ENCODE data around the gene SIPA1L3.

SIPA1L3 gene

DNA sequence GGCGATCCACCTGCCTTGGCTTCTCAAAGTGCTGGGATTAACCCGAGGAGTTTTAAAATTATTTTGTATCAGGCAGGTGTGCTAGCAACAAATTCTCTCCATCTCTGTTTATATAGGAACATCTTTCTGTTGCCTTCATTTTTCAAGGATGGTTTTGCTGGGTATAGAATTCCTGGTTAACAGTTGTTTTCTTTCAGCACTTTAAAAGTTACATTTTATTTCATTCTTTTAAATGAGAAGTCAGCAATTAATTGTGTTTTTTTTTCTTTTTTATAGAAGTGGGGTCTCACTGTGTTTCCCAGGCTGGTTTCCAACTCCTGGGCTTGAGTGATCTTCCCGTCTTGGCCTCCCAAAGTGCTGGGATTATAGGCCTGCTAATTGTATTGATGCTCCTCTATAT lies 273.1 kb downstream of the SIPA1L3 start:
- TF ChIP-seq FOXM1 (IDR thresholded peaks at IDR 0.05; ENCODE audit: borderline replicate concordance, low read depth), result no peak
- no peak for TF ChIP-seq TAF1 (IDR thresholded peaks at IDR 0.05; ENCODE audit: low read depth)
- TF ChIP-seq RAD21 (IDR thresholded peaks at IDR 0.05; ENCODE audit: low read depth), result no peak
- TF ChIP-seq TCF12 (IDR thresholded peaks at IDR 0.05; ENCODE audit: low read depth), result no peak
- no peak for TF ChIP-seq YY1 (IDR thresholded peaks at IDR 0.05; ENCODE audit: low read depth)
- TF ChIP-seq CEBPB (IDR thresholded peaks at IDR 0.05), result no peak
- no peak for TF ChIP-seq ZBTB7A (IDR thresholded peaks at IDR 0.05; ENCODE audit: low read depth)
- TF ChIP-seq NFIC (IDR thresholded peaks at IDR 0.05), result no peak
- TF ChIP-seq USF1 (IDR thresholded peaks at IDR 0.05), result no peak
- TF ChIP-seq, protein P1, sequence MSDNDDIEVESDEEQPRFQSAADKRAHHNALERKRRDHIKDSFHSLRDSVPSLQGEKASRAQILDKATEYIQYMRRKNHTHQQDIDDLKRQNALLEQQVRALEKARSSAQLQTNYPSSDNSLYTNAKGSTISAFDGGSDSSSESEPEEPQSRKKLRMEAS (IDR thresholded peaks at IDR 0.05), result no peak
- TF ChIP-seq TEAD4 (IDR thresholded peaks at IDR 0.05), result no peak
- no peak for TF ChIP-seq REST (IDR thresholded peaks at IDR 0.05; ENCODE audit: low read depth)
- TF ChIP-seq EGR1 (IDR thresholded peaks at IDR 0.05), result no peak
- TF ChIP-seq CREB1 (IDR thresholded peaks at IDR 0.05; ENCODE audit: low read depth), result no peak
- no peak for TF ChIP-seq EP300 (IDR thresholded peaks at IDR 0.05; ENCODE audit: borderline replicate concordance)

DNA sequence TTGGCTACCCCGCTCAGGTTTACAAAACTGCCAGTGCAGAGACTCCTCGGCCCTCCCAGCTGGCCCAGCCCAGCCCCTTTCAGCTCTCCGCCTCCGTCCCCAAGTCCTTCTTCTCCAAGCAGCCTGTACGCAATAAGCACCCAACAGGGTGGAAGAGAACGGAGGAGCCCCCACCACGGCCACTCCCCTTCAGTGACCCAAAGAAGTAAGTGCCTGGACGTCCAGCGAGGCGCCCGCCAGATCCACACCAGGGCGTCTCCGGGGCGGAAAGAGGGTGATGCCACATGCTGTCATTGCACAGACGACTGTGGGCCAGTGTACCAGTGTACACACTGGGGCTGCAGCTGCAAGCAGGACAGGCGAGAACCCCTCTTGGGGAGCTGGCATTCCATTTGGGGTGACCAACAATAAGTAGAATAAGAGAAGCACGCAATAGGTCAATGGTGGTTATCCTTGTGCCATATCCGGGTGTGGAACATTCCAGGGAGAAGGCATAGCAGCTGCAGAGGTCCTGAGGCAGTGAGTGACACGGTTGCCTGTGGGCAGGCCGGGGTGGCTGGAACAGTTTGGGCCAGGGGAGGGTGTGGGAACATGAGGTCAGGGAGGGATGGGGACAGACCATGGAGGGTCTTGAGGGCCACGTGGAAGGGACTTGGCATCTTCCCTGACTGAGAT lies 275.7 kb downstream of the SIPA1L3 start:
- TF ChIP-seq CEBPB (IDR thresholded peaks at IDR 0.05) (no peak), RAD21 (IDR thresholded peaks at IDR 0.05; ENCODE audit: low read depth) (no peak), EP300 (IDR thresholded peaks at IDR 0.05; ENCODE audit: borderline replicate concordance) (no peak), TCF12 (IDR thresholded peaks at IDR 0.05; ENCODE audit: low read depth) (no peak), USF1 (IDR thresholded peaks at IDR 0.05) (no peak), REST (IDR thresholded peaks at IDR 0.05; ENCODE audit: low read depth) (no peak)

DNA sequence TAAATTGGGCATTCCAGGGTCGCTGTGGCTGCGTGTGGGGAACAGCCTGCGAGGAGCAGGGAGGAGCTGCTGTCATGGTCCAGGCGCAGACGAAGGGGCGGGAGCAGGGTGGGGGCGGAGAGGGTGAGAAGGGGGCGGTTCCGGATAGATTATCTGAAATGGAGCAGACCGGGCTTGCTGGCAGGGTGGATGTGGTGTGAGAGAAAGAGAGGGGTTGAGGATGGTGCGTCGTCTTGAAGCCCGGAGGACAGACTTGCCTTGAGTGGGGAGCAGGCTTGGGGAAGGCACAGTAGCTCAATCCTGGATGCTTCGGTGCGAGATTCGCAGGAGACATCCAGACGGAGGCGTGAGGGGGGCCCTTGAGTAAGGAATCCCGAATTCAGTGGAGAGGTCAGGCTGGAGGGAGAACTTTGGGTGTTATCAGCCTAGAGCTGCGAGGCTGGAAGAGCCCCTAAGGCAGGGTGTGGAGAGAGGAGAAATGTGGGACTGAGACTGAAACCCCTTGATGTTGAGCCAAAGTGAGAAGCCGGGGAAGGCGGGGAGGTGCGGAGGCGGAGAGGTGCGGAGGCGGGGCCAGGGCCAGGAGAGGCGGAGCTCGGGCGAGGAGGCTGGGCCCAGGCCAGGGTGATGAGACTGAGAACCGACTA lies 276.4 kb downstream of the SIPA1L3 start:
- TF ChIP-seq RAD21 (IDR thresholded peaks at IDR 0.05; ENCODE audit: low read depth) (no peak), TCF12 (IDR thresholded peaks at IDR 0.05; ENCODE audit: low read depth) (no peak), USF1 (IDR thresholded peaks at IDR 0.05) (no peak), TEAD4 (IDR thresholded peaks at IDR 0.05) (no peak), EGR1 (IDR thresholded peaks at IDR 0.05) (no peak)

DNA sequence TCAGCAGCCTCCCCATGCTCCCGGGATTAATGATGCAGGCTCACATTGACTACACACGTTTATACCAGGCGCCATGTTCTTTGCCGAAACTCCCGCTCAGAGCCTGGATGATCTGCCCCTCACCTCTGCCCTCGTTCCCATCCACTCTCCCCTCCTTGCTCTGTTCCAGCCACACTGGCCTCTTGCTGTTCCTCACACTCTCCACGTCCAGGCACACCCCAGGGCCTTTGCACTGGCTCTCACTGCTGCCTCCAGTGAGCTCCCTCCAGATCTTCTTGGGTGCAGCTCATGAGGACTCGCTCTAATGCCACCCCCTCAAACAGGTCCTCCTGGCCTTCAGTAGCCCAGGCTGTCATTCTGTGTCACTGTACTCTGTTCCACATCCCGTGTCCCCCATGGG lies 277.8 kb downstream of the SIPA1L3 start:
- TF ChIP-seq REST (IDR thresholded peaks at IDR 0.05; ENCODE audit: low read depth) (no peak), TAF1 (IDR thresholded peaks at IDR 0.05; ENCODE audit: low read depth) (no peak), NFIC (IDR thresholded peaks at IDR 0.05) (no peak), USF1 (IDR thresholded peaks at IDR 0.05) (no peak), TCF12 (IDR thresholded peaks at IDR 0.05; ENCODE audit: low read depth) (no peak), FOXM1 (IDR thresholded peaks at IDR 0.05; ENCODE audit: borderline replicate concordance, low read depth) (no peak), CREB1 (IDR thresholded peaks at IDR 0.05; ENCODE audit: low read depth) (no peak), EGR1 (IDR thresholded peaks at IDR 0.05) (no peak), CEBPB (IDR thresholded peaks at IDR 0.05) (no peak), ZBTB7A (IDR thresholded peaks at IDR 0.05; ENCODE audit: low read depth) (no peak), EP300 (IDR thresholded peaks at IDR 0.05; ENCODE audit: borderline replicate concordance) (no peak), RAD21 (IDR thresholded peaks at IDR 0.05; ENCODE audit: low read depth) (no peak), YY1 (IDR thresholded peaks at IDR 0.05; ENCODE audit: low read depth) (no peak), TEAD4 (IDR thresholded peaks at IDR 0.05) (no peak)
- TF ChIP-seq, protein P1 (IDR thresholded peaks at IDR 0.05), result no peak

Data from Ishikawa (cell line).